ENCODE measurements around the gene MARCHF7.
A peak's percentile ranks its signal among the peaks of the same experiment; 100 is the strongest.
"Not testable (repeated sequence)": the region's sequence is repeated elsewhere in the genome, so short reads cannot be mapped to it uniquely, and the experiment has no call there.

Gene MARCHF7

GRCh38 chr2:159712143-159712928, at the start of gene MARCHF7:
MARCHF7 (plus strand) TSS chr2:159712506; CDS start chr2:159729023, 16,517 bp downstream.
- DNase-seq = peak; percentile 97

DNA sequence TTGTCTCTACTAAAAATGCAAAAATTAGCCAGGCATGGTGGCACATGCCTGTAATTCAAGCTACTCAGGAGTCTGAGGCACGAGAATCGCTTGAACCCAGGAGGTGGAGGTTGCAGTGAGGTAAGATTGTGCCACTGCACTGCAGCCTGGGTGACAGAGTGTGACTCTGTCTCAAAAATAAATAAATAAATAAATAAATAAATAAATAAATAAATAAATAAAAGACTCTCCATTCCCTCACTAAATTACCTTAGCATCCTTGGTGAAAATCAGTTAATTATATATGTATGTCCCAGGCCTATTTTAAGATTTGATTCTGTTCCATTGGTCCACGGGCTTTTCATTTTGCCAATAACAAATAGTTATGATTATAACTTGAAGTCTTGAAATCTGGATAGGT, 44.9 kb upstream of the MARCHF7 start:
- DNase-seq = not testable (repeated sequence)

DNA sequence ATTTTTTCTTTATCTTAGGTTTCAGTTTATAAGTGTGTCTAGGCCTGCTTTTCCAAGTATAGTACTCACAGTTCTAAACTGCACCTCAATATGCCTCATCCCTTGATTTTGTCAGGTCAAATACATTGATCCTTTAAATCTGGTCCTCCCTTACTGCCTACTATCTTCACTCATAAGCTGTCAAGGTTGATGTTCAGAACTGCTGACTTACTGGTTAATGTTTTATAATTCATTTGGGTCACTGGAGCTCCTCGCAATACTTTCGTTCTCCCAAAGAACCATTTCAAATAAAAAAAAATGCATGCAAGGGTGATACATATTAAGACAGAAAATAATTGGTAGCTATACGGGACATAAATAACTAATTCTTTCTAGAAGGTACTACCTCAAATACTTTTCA, 41.3 kb upstream of the MARCHF7 start:
- no peak for DNase-seq

- DNase-seq = no peak
Observed at GRCh38 chr2:159677654-159678053, 34.7 kb upstream of the MARCHF7 start.

GRCh38 chr2:159680692-159681091, 31.6 kb upstream of the MARCHF7 start:
- DNase-seq = no peak

- DNase-seq = no peak
Observed at GRCh38 chr2:159683817-159684216, 28.5 kb upstream of the MARCHF7 start.

- DNase-seq = no peak
Observed at GRCh38 chr2:159684796-159685195, 27.5 kb upstream of the MARCHF7 start.

- DNase-seq = no peak
Observed at GRCh38 chr2:159694500-159695040, 17.7 kb upstream of the MARCHF7 start.

DNA sequence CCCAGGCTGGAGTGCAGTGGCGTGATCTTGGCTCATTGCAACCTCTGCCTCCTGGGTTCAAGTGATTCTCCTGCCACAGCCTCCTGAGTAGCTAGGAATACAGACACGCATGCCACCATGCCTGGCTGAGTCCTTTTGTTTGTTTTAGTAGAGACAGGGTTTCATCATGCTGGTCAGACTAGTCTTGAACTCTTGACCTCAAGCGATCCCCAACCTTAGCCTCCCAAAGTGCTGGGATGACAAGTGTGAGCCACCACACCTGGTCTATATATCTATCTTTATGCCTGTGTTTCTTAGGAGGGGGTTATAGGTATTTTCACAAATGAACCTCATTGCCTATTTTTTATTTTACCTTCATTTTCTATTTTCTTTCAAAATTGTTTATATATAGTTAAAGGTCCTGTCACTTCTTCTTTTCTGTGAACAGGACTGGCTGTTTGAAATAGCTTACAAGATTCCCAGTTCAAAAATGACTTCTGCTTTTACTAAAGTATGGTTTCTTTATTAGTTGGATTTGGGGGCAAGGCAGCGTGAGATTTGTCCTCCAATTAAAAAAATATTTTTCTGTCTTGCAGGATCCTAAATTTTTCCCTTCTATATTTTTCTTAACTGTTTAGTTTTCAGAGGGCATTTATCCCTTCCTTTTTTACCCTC, 16.4 kb upstream of the MARCHF7 start:
- DNase-seq = no peak

- DNase-seq = no peak
Observed at GRCh38 chr2:159703491-159703890, 8.8 kb upstream of the MARCHF7 start.

- DNase-seq = no peak
Observed at GRCh38 chr2:159706385-159706980, 5.8 kb upstream of the MARCHF7 start.

DNA sequence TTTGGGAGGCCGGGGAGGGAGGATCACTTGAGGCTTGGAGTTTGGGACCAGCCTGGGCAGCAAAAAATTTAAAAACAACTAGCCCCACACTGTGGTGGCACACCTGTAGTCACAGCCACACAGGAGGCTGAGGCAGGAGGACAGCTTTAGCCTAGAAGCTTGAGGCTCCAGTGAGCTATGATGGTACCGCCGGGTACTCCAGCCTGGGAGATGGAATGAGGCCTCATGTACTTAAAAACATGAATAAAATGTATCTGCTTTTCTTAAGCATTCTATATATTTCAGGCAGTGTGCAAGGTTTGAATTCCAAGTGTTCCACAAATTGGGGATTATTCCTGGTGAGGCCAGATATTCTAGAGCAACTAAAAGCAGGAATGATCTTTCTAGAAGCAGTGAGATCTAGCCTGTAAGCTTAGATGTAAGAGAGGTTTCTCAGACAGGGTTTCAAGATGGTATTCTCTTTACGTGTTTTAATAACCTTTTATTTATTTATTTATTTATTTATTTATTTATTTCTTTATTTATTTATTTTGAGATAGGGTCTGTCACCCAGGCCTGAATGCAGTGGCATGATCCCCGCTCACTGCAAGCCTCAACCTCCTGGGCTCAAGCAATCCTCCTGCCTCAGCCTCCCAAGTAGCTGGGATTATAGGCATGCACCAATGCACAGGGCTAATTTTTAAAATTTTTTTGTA, 4.1 kb upstream of the MARCHF7 start:
- DNase-seq = no peak

DNA sequence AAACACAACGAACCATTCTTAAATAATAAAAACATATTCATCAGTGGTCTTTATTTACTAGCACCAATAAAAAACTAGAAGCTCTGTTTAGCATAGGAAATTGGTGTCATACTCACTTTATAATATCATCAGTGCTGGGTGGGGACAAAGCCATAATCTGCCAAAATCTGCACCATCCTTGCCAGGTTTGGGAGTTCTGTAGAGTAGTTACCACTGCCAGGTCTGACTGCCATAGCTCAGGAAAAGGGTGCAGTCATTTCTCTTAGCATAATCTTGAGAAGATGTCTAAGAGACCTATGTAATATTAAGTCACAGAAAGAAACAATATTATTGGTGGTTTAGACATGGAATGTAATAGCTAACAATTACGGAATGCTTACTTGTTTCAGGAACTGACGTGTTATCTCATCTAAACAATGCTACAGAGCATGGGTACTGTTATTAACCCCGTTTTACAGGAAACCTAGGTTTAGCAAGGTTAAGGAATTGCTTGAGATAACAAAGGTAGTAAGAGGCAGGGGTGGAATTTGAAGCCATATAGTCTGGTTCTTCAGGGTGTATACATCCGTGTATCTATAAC, 1.6 kb upstream of the MARCHF7 start:
- DNase-seq = no peak

- no peak for DNase-seq
Observed at GRCh38 chr2:159711562-159712142, 654 bp upstream of the MARCHF7 start.

GRCh38 chr2:159712929-159713420, 669 bp downstream of the MARCHF7 start:
- peak; percentile 34 for DNase-seq

GRCh38 chr2:159713631-159714246, 1.4 kb downstream of the MARCHF7 start:
- DNase-seq = peak; percentile 56

- no peak for DNase-seq
Observed at GRCh38 chr2:159714247-159714930, 2.1 kb downstream of the MARCHF7 start.

DNA sequence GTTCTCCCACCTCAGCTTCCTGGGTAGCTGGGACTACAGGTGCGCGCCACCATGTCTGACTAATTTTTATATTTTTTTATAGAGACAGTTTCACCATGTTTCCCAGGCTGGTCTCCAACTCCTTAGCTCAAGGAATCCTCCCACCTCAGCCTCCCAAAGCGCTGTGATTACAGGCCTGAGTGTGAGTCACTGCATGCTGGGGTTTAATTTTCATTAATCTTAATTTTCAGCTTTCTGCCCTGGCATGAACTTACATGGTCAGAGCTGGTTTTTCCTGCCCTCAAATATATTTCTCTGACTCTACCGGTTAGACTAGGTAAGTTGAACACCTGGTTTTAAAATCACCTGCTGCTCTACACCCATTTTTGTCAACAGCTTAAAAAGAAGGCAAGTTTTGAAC, 3.1 kb downstream of the MARCHF7 start:
- no peak for DNase-seq

DNA sequence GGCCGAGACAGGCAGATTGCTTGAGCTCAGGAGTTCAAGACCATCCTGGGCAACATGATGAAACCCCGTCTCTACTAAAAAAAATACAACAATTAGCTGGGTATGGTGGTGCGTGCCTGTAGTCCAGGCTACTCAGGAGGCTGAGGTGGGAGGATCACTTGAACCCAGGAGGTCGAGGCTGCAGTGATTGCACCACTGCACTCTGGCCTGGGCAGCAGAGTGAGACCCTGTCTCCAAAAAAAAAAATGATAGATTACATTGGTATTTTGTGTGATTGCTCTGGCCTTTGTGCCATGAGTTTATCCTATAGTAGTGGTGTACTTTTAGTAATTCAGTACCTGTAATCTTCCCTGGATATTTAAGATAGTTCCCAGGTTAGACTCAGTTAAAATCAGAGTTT, 4.1 kb downstream of the MARCHF7 start:
- DNase-seq = not testable (repeated sequence)

- DNase-seq = no peak
Observed at GRCh38 chr2:159716857-159717256, 4.6 kb downstream of the MARCHF7 start.

DNA sequence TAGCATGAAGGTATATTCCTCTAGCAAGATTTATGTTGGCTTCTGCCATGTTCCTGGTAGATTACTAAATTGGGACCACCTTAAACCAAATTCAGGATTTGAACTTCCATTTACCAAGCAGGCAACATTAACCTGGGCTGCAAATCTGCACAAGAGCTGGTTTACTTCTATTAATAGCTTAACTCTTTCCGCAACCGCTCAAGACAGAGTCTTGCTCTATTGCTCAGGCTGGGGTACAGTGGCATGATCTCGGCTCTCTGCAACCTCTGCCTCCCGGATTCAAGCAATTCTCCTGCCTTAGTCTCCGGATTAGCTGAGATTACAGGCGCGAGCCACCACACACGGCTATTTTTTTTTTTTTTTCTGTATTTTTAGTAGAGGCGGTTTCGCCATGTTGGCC, 8.4 kb downstream of the MARCHF7 start:
- DNase-seq = no peak

All from NCI-H2171 treated with DMSO at 0.1 percent for 48 hours (cell line).